H1 (cell line): ENCODE results near the gene MGLL. TPM values are rescaled to one million over a fixed set of nuclear protein-coding genes. Genes with fewer than 3 reads are reported as not detected.

Experiments
- CTCF ChIA-PET: fragments of 300-600 bp; sonication (Branson Sonifier 250); formaldehyde crosslinking; loops from one replicate; lab custom pipeline; 2021; ENCODE audit not compliant: partially characterized antibody; lab: Charles Lee
- POLR2A ChIA-PET: fragments of 300-600 bp; sonication (Branson Sonifier 250); formaldehyde crosslinking; loops from one replicate; lab custom pipeline; 2021; ENCODE audit warnings: inconsistent platforms; ENCODE audit not compliant: partially characterized antibody; lab: Charles Lee
- DNase-seq, 2 experiments: peaks; one replicate each; pipeline versions ENCODE4 v3.0.0 to v3.0.0-alpha.2; 2010 to 2022; ENCODE audit warnings: low spot score in 2 of 2, low read depth in 1 of 2, mixed read lengths in 1 of 2
- FAIRE-seq: peaks from 2 replicates; lab custom pipeline; 2011; peaks lifted over from hg19 to GRCh38; lab: Jason Lieb, UNC
- H2AFZ ChIP-seq: 2 replicates; pipeline ENCODE4 v1.8.1; 2012; ENCODE audit warnings: low read length, inconsistent platforms
- H2AK5ac ChIP-seq: 2 replicates; pipeline ENCODE4 v1.6.1; 2013; ENCODE audit warnings: low read depth, low read length
- H2BK120ac ChIP-seq: replicated peaks from 2 replicates; pipeline ENCODE3; 2013; ENCODE audit warnings: low read depth, low read length, inconsistent platforms
- H2BK12ac ChIP-seq: 2 replicates; pipeline ENCODE4 v1.6.1; 2013; ENCODE audit warnings: low read depth, low read length
- H2BK15ac ChIP-seq: 2 replicates; pipeline ENCODE4 v1.6.1; 2013; ENCODE audit warnings: low read length
- H2BK20ac ChIP-seq: 2 replicates; pipeline ENCODE4 v1.6.1; 2013; ENCODE audit warnings: low read length
- H2BK5ac ChIP-seq: 2 replicates; pipeline ENCODE4 v1.6.1; 2013; ENCODE audit warnings: low read depth, low read length
- H3K14ac ChIP-seq: 2 replicates; pipeline ENCODE4 v1.6.1; 2013; ENCODE audit warnings: inconsistent platforms; ENCODE audit not compliant: insufficient read length
- H3K18ac ChIP-seq: 2 replicates; pipeline ENCODE4 v1.6.1; 2013; ENCODE audit warnings: low read length; ENCODE audit errors: extremely low read depth
- H3K23ac ChIP-seq: 2 replicates; pipeline ENCODE4 v1.6.1; 2013; ENCODE audit warnings: inconsistent platforms; ENCODE audit not compliant: insufficient read length
- H3K23me2 ChIP-seq: 2 replicates; pipeline ENCODE4 v1.6.1; 2013; ENCODE audit warnings: low read depth, low read length
- H3K27ac ChIP-seq: 2 replicates; pipeline ENCODE4 v1.6.1; 2011; ENCODE audit warnings: low read depth, low read length, inconsistent platforms
- H3K27me3 ChIP-seq, 4 experiments: replicated peaks in 1 of 4; 1 replicate in 1 of 4; 2 replicates in 3 of 4; pipeline versions ENCODE4 v1.6.1 to v1.8.1; 2011 to 2013; ENCODE audit warnings: low read length in 3 of 4, mild to moderate bottlenecking in 3 of 4, inconsistent platforms in 2 of 4, mixed read lengths in 2 of 4, moderate library complexity in 1 of 4; ENCODE audit not compliant: control insufficient read depth in 3 of 4, insufficient read depth in 3 of 4; ENCODE audit errors: extremely low read depth in 1 of 4
- H3K36me3 ChIP-seq, 4 experiments: 2 replicates each; pipeline versions ENCODE4 v1.6.1 to v1.8.1; 2011 to 2013; ENCODE audit warnings: mild to moderate bottlenecking in 4 of 4, low read length in 3 of 4, moderate library complexity in 2 of 4, control low read depth in 1 of 4, inconsistent platforms in 1 of 4; ENCODE audit not compliant: insufficient read depth in 4 of 4, control insufficient read depth in 2 of 4
- H3K4ac ChIP-seq: replicated peaks from 2 replicates; pipeline ENCODE3; 2013; ENCODE audit warnings: low read length, low read depth, mixed read lengths, inconsistent platforms; ENCODE audit not compliant: insufficient read length
- H3K4me1 ChIP-seq, 4 experiments: replicated peaks in 1 of 4; 1 replicate in 1 of 4; 2 replicates in 3 of 4; pipeline versions ENCODE4 v1.6.1 to v1.8.1; 2011 to 2013; ENCODE audit warnings: low read length in 3 of 4, inconsistent platforms in 2 of 4, mixed read lengths in 1 of 4; ENCODE audit not compliant: insufficient read depth in 4 of 4, control insufficient read depth in 3 of 4
- H3K4me2 ChIP-seq, 2 experiments: 2 replicates each; pipeline versions ENCODE4 v1.6.1 to v1.8.1; 2011 to 2013; ENCODE audit warnings: low read depth in 2 of 2, low read length in 2 of 2, control low read depth in 1 of 2, inconsistent platforms in 1 of 2, mild to moderate bottlenecking in 1 of 2; ENCODE audit not compliant: insufficient read depth in 1 of 2
- H3K4me3 ChIP-seq, 4 experiments: fragments of 200-600, 300-600 bp in 1 of 4; sonication (generic), shearing (Covaris generic), sonication (Bioruptor Twin) in 1 of 4; 2 replicates each; pipeline versions ENCODE4 v1.5.1 to v1.8.1; 2011 to 2016; ENCODE audit warnings: low read length in 4 of 4, low read depth in 3 of 4, control low read depth in 2 of 4, inconsistent platforms in 2 of 4, mild to moderate bottlenecking in 2 of 4, mixed read lengths in 1 of 4, moderate library complexity in 1 of 4; ENCODE audit not compliant: insufficient read depth in 2 of 4; ENCODE audit errors: extremely low read depth in 1 of 4
- H3K56ac ChIP-seq: replicated peaks from 2 replicates; pipeline ENCODE3; 2013; ENCODE audit warnings: low read depth, mild to moderate bottlenecking, mixed read lengths, low read length, inconsistent platforms; ENCODE audit not compliant: insufficient read length
- H3K79me1 ChIP-seq: 2 replicates; pipeline ENCODE4 v1.6.1; 2013; ENCODE audit warnings: low read depth, low read length, control low read depth
- H3K79me2 ChIP-seq, 2 experiments: 2 replicates each; pipeline versions ENCODE4 v1.6.1 to v1.8.1; 2012 to 2013; ENCODE audit warnings: low read length in 2 of 2, mild to moderate bottlenecking in 2 of 2, inconsistent platforms in 1 of 2; ENCODE audit not compliant: insufficient read depth in 2 of 2, control insufficient read depth in 1 of 2
- H3K9ac ChIP-seq, 4 experiments: replicated peaks in 1 of 4; 1 replicate in 1 of 4; 2 replicates in 3 of 4; pipeline versions ENCODE4 v1.6.1 to v1.8.1; 2011 to 2013; ENCODE audit warnings: low read depth in 3 of 4, low read length in 3 of 4, control low read depth in 2 of 4, mild to moderate bottlenecking in 2 of 4, moderate library complexity in 2 of 4, inconsistent platforms in 1 of 4; ENCODE audit errors: extremely low read depth in 1 of 4
- H3K9me3 ChIP-seq, 2 experiments: 2 replicates each; pipeline versions ENCODE4 v1.6.1 to v1.8.1; 2012 to 2013; ENCODE audit warnings: mild to moderate bottlenecking in 2 of 2, moderate library complexity in 2 of 2, control low read depth in 1 of 2, inconsistent platforms in 1 of 2, low read depth in 1 of 2, low read length in 1 of 2, mixed read lengths in 1 of 2; ENCODE audit not compliant: insufficient read depth in 2 of 2
- H4K20me1 ChIP-seq, 2 experiments: replicated peaks in 1 of 2; 2 replicates each; pipeline versions ENCODE3 to v1.8.1; 2011 to 2013; ENCODE audit warnings: inconsistent platforms in 2 of 2, low read length in 2 of 2, mild to moderate bottlenecking in 1 of 2; ENCODE audit not compliant: insufficient read depth in 2 of 2, control insufficient read depth in 1 of 2
- H4K5ac ChIP-seq: 2 replicates; pipeline ENCODE4 v1.6.1; 2013; ENCODE audit warnings: low read length, low read depth, mixed read lengths, inconsistent platforms; ENCODE audit not compliant: insufficient read length
- H4K8ac ChIP-seq: 2 replicates; pipeline ENCODE4 v1.8.0; 2013; ENCODE audit warnings: mild to moderate bottlenecking, moderate library complexity, low read length, inconsistent platforms; ENCODE audit not compliant: insufficient read depth; ENCODE audit errors: extremely low read depth
- H4K91ac ChIP-seq: replicated peaks from 2 replicates; pipeline ENCODE3; 2013; ENCODE audit warnings: low read length, mixed read lengths, inconsistent platforms; ENCODE audit not compliant: insufficient read length
- RBBP5 ChIP-seq: IDR thresholded peaks from 2 replicates; pipeline ENCODE4 v1.7.1; 2012; ENCODE audit warnings: low read depth, mild to moderate bottlenecking, inconsistent platforms, low read length, moderate library complexity, borderline replicate concordance
- SIN3A ChIP-seq, 2 experiments: IDR thresholded peaks in 1 of 2; conservative IDR thresholded peaks in 1 of 2; 2 replicates each; pipeline ENCODE4 v1.6.1; 2011 to 2012; ENCODE audit warnings: low read length in 2 of 2, improper control_type of control experiment in 1 of 2, low read depth in 1 of 2, mild to moderate bottlenecking in 1 of 2
- WGBS, 2 experiments: shearing (Covaris generic) in 1 of 2; methylation state at CpG; one replicate each; pipeline versions ENCODE4 v1.1.6 to v1.1.7; 2013 to 2015; ENCODE audit warnings: low lambda C conversion rate in 2 of 2, mixed read lengths in 2 of 2, inconsistent platforms in 1 of 2, low coverage in 1 of 2, missing lambda C conversion rate in 1 of 2; ENCODE audit not compliant: insufficient replicate concordance in 2 of 2, insufficient coverage in 1 of 2, insufficient read length in 1 of 2; ENCODE audit errors: extremely low coverage in 1 of 2, missing lambda C conversion rate in 1 of 2; 5-methylcytosine and 5-hydroxymethylcytosine counted together
- polyA plus RNA-seq, 7 experiments: library from polyadenylated mRNA; depleted of rRNA in 3 of 7; stranded (reverse) in 5 of 7; unstranded in 2 of 7; fragments of >200 nt in 5 of 7; fragments of 200-250 nt in 2 of 7; gene quantifications; 1 replicate in 5 of 7; 2 replicates in 1 of 7; 4 replicates in 1 of 7; pipeline versions ENCODE4 v1.2.1 to v1.2.3, GENCODE V29; 2011 to 2013; ENCODE audit warnings: missing spikeins in 2 of 7, mixed read lengths in 2 of 7
- total RNA-seq: library from RNA; stranded (reverse); fragmentation: NEBNext Ultra II Directional; extraction: Animal tissue kit (Norgen Biotek cat#: 25700); gene quantifications from 2 replicates; pipeline ENCODE4 v1.2.1, GENCODE V29; 2021
- TF ChIP-seq, protein P1 (sequence below): IDR thresholded peaks from 2 replicates; pipeline ENCODE4 v1.6.1; 2012; ENCODE audit warnings: inconsistent platforms

MGLL gene
- total and polyA plus RNA-seq, 2 of the 8 experiments (the other 6 are each of a cell fraction or from before 2014, with no cell fraction given): 0.05 to 0.34 TPM

DNA sequence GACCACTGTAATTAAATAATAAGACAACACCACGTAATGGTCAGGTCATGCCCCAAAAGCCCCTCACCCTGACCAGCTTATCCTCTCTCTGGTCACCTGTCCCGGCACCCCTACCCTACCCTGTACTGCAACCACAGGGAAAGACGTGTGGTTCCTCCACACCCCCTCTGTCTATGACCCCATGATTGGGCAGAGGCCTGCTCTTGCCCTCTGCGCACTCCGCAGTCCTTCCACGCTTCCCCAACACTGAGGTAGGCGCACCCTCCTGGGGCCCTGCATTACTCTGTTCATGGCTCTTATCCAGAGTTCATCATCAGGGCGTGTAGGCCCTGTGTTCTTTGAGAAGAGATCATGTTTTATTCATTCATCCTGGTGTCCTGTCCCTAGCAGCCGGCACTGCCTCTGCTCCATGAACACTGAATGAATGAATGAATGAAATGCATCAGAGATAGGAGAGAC, 33.8 kb downstream of the MGLL start:
- H2BK20ac ChIP-seq: no peak overlapping the region
- no peaks in the 10 kb centered on the region for H3K36me3 ChIP-seq
- no peak for TF ChIP-seq SIN3A (conservative IDR thresholded peaks at IDR 0.05 in 1 of 2, IDR thresholded peaks at IDR 0.05 in 1 of 2; ENCODE audit: low read depth in 1 of 2, low read length in 2 of 2)
- TF ChIP-seq, protein P1, sequence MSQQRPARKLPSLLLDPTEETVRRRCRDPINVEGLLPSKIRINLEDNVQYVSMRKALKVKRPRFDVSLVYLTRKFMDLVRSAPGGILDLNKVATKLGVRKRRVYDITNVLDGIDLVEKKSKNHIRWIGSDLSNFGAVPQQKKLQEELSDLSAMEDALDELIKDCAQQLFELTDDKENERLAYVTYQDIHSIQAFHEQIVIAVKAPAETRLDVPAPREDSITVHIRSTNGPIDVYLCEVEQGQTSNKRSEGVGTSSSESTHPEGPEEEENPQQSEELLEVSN: no peak
- TF ChIP-seq RBBP5: no peak
- ChIA-PET CTCF (interaction anchor here (0.9 to 2.1 kb wide), 2 partner anchors 37 to 97 kb away, joined by 3 to 7 read pairs; no protein-coding TSS in a partner anchor), POLR2A (no interaction called here)
- no peak for DNase-seq
- H2BK12ac ChIP-seq: no peak overlapping the region
- H3K4me2 ChIP-seq: no peak overlapping the region
- no peaks in the 10 kb centered on the region; a peak in 1 of 7 replicates for H3K4me1 ChIP-seq
- H3K27me3 ChIP-seq: no peaks in the 10 kb centered on the region
- H4K20me1 ChIP-seq: no peaks in the 10 kb centered on the region
- no peak overlapping the region for H3K23ac ChIP-seq
- no peak overlapping the region for H3K18ac ChIP-seq
- H4K8ac ChIP-seq: no peak overlapping the region
- H3K14ac ChIP-seq: no peak overlapping the region
- H2BK120ac ChIP-seq: no peak overlapping the region
- H3K23me2 ChIP-seq: no peaks in the 10 kb centered on the region
- no peak overlapping the region for H3K4ac ChIP-seq
- no peak overlapping the region for H2AFZ ChIP-seq
- H4K91ac ChIP-seq: no peak overlapping the region
- WGBS, 2 experiments: 90% methylated on average over 9 of the region's 9 CpGs; no CpG with 5 or more reads in 1 of the 2 experiments
- no peaks in the 10 kb centered on the region for H3K79me1 ChIP-seq
- FAIRE-seq: no peak
- no peak overlapping the region for H3K9ac ChIP-seq
- H2AK5ac ChIP-seq: no peak overlapping the region
- no peaks in the 10 kb centered on the region for H3K79me2 ChIP-seq
- H3K9me3 ChIP-seq: no peaks in the 10 kb centered on the region
- no peak overlapping the region for H3K4me3 ChIP-seq
- no peak overlapping the region for H4K5ac ChIP-seq
- H2BK5ac ChIP-seq: no peak overlapping the region
- no peak overlapping the region for H2BK15ac ChIP-seq
- H3K27ac ChIP-seq: no peak overlapping the region
- H3K56ac ChIP-seq: no peak overlapping the region
